SKM-1 treated with dmso at 0.1 percent for 144 hours (cell line): ENCODE data around the gene KANSL1.

ENCODE experiments used
- DNase-seq: peaks from one replicate; lab custom pipeline; 2025; ENCODE audit not compliant: unreplicated experiment; lab: John Stamatoyannopoulos, UW

KANSL1 gene

DNA sequence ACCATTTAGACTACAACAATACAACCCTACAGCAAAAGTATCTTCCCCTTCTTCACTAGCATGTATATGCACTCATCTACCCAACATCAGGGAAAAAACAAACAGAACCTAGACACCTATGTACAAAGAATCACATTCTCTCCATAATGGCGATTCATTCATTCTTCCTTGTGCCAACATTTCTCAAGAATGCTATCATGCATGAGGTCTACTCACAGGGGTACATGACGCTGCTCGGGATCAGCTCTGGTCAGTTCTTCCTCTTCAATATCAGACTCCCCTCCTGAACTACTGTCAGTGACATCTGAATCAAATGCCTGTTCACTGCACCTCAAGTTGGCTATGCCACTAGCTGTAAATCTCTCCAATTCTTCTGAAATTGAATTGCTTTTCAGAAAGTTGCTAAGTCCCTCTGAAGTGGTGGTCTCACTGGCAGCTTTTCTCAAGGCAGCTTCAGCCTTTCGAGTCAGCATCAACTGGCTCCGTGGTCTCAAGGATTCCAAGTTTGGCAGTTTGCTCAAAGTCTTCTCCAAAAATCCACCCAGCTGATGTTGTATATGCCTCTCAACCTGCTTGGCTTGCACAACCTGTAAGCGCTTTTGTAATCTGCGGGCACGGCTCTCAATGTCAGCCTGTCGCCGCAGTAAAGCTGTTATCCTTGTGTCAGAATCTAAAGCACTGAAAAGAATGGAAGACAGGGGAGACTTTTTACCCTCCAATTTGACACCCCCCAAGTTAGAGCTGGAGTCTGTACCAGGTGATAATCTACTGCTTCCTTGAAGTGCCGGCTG, 22.4 kb downstream of the KANSL1 start:
- DNase-seq = no peak

DNA sequence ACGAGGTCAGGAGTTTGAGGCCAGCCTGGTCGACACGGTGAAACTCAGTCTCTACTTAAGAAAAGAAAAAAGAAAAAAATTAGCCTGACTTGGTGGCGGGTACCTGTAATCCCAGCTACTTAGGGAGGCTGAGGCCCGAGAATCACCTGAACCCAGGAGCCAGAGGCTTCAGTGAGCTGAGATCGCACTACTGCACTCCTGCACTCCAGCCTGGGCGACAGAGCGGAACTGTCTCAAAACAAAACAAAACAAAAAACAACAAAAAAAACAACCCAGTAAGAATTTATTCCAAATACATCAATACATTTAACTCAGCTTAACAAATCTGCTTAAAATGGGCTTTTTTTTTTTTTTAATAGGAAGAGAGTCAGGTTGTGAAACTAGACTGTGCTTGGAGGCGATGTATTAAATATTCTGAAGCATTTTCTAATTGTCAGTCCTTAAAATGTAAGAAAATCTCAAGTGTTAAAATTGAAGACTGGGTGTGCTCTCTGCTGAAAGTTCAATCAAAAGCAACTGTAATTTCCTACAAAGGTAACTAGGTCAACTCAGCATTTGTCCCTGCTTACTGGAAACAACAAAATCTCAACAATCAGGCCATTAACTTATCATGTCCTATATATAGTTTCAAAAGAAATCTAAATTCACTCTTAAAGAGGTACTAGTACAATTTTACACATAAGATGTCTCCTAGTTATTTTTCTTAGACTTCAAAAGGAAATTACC, 23.2 kb downstream of the KANSL1 start:
- DNase-seq = no peak

DNA sequence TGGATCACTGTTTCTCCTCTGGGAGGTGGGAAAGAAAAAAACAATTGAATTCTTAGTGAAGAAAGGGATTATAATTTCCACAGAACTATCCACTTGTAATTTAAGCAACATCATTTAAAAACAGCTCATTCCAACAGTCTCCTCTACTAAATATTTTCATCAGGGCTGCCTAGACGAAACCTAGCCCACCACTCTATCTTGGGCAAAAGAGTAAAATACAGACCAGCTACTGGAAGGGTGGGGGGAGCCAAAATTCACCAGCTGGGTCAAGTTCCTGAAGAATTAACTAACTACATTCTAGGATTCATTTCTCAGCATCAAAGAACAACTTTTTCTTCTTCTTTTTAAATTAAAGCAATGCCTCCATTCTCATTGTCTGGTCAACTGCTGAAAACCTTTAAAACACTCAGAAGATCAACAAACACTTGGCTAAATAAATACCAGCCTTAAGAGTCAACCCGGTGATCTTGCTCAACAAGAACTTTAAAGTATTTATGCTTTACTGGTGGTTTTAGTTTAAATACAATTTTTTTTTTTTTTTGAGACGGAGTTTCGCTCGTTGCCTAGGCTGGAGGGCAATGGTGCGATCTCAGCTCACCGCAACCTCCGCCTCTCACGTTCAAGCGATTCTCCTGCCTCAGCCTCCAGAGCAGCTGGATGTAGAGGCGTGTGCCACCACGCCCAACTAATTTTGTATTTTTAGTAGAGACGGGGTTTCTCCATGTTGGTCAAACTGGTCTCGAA, 25.2 kb downstream of the KANSL1 start:
- DNase-seq = no peak

DNA sequence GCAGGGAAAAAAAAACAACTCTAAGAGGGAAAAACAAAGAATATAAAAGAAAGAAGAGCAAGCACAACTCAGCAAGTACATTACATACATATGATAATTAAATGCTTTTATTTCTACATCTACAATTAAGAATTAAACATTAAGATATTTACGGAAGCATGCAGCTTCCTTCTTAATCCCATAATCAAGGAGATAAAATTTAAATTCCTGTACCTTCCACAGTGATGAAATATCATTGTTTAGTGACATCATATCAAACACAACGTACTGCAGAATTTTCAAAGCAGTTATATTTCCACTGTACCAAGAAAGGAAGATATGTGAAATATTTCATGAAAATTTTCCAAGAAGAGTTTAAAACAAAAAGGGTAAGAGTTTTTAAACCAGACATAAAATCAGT, 26.0 kb downstream of the KANSL1 start:
- DNase-seq = no peak

DNA sequence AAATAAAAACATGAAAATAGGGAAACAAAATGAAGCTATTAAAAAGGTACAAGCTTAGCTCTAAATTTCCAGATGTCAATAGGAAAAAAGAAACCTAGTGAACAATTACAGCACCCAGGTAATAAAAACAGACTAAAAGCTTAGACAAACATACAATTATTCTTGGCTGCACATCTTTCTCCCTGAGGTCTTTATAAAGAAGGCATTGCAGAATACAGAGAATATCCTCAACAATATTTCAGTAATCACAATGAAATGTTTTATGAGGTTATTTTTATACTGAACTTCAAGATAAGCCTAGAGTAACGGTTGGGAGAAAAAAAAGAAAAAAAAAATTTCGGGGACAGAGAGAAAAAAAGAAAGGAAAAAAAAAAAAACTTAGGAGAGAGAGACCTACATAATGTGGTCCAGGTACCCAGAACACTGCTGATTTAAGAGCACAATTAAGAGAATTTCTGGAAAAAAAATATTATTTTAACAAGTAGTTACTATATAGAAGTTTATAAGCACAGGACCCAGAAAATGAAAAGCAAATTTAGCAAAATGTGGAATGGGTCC, 26.5 kb downstream of the KANSL1 start:
- no peak for DNase-seq

DNA sequence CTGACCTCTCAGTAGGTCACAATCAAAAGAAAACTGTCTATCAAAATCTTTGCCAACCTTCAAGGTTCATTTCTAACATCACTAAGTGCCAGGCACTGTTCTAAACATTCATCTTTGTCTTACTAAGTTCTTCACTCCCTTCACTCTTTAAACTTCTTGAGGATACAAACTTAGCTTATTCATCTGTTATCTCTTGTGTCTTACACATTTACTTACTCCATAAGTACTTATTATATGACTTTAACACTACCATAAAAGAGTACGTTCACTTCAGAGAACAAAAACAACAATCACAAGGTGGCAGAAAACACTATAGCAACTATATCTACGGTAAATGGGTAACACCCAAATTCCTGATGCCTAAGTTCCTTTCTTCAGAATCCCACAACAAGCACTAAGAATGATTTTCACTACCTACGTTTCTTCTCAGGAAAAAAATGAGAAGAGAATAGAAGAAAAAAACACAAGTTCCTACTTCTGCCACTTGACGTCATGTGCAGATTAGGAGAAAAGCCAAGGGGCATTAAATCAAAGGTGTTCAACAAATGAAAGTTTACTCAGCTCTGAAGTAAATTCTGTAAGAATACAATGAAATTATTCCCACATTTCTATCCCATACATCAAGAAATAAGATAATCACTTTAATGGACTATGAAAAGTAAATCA, 29.2 kb downstream of the KANSL1 start:
- no peak for DNase-seq

DNA sequence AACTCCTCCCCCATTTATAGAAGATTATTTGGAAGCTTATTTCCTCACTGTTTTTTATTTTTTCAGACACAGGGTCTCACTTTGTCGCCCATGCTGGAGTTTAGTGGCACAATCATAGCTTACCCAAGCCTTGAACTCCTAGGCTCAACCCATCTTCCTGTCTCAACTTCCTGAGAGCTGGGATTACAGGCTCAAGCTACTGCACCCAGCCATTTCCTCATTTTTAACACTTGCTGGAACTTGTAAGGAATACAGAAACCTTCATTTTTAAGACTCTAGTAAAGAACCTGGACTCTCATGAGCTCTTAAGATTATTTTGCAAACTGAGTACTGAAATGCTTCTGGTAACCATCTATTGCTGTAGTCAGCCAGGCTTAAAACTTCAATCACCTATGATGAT, 29.9 kb downstream of the KANSL1 start:
- DNase-seq = peak; percentile 8

DNA sequence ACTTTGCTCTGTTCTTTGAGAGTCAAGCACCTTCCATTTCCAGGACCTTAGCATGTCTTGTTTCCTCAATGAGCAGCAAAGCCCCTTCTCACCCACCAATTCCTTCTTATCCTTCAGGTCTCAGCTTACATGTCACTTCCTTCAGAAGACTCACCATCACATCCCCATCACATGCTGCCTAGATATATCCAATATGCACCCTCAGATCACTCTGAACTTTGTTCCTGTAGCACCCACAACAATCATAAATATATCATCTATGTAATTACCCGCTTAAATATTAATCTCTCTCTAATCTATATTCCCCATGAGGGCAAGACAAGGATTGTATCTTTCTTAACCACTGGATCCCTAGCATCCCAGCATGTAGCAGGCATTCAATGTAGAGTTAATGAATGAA, 30.4 kb downstream of the KANSL1 start:
- DNase-seq = no peak

DNA sequence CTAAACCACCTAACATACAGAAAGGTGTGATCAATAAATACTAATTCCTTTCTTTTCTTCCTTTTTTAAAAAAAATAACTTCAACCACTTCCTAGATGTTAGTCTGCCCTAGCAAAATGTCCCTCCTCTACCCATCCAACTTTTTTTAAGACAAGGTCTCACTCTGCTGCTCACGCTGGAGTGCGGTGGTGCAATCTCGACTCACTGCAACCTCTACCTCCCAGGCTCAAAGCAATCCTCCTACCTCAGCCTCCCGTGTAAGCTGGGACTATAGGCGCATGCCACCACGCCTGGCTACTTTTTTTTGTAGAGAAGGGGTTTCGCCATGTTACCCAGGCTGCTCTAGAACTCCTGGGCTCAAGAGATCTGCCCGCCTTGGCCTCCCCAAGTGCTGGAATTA, 33.1 kb downstream of the KANSL1 start:
- no peak for DNase-seq

DNA sequence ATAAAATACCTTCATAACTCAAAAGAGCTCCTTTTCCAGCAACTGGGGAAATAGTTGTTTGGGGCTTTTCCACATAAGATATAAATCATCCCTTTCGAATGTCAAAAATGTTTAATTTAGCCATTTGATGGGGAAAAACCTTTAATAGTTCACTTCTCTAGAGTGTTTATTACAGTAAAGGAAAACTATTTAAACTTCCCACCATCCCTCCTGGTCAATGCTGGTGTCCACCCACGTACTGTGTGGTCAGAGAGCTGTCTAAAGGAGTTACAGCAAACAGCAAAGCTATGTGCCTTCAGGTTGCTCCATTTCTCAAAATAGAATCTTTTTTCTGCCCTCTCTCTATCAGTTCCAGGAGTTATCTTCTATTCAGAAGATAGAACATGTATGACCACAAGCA, 33.5 kb downstream of the KANSL1 start:
- no peak for DNase-seq

DNA sequence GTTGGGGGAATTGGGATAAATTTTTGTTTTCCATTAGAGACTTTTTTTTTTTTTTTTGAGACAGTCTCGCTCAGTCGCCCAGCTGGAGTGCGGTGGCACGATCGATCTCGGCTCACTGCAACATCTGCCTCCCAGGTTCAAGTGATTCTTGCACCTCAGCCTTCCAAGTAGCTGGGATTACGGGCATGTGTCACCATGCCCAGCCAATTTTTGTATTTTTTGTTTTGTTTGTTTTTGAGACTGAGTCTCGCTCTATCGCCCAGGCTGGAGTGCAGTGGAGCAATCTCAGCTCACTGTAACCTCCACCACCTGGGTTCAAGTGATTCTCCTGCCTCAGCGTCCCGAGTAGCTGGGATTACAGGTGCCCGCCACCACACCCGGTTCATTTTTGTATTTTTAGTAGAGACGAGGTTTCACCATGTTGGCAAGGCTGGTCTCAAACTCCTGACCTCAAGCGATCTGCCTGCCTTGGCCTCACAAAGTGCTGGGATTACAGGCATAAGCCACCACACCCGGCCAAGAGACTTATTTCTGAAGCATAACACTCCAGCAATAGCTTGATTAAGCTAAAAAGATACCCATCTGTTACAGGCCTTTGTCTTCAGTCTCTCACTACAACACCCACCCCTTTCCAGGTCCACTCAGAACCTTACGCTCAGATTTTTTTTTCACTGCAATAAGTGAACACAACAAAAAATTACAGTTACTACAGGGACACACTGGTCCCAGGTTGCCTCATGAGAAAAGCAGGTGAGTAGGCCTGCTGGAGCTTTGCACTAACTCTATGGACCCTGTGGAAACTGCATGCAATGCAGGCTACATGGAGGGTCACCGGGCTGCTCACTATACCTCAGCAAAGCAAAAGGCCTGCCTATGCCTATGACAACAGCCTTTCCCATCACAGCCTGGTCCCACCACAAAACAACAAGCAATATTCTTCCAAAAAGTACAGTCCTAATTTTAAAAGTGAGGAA, 34.6 kb downstream of the KANSL1 start:
- no peak for DNase-seq

DNA sequence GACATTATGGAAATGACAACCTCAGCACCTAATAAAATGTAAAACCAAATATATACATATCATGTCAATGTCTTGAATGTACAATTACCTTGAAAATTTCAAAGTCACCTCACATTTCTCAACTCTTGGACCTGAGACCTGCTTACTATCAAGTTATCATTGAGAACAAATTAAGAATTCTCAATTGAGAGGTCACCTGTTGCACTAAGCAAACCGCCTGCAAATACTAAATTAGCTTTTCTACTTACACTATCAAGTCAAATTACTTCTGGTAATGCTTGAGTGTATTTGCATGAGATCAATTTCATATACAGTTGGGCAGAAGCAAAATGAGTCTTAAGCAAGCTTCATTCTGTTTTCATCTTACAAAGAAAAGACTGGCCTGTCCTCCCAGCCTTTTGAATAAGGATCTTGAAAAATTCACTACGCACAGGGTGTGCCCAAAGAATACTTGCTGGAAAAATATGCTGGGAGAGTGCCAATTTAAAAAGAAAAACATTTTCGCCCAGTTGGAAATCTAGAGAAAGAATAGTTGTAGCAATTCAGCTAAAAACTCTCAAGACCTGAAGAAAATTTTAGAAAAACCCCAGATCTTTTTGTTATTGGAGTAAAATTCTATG, 35.7 kb downstream of the KANSL1 start:
- no peak for DNase-seq

DNA sequence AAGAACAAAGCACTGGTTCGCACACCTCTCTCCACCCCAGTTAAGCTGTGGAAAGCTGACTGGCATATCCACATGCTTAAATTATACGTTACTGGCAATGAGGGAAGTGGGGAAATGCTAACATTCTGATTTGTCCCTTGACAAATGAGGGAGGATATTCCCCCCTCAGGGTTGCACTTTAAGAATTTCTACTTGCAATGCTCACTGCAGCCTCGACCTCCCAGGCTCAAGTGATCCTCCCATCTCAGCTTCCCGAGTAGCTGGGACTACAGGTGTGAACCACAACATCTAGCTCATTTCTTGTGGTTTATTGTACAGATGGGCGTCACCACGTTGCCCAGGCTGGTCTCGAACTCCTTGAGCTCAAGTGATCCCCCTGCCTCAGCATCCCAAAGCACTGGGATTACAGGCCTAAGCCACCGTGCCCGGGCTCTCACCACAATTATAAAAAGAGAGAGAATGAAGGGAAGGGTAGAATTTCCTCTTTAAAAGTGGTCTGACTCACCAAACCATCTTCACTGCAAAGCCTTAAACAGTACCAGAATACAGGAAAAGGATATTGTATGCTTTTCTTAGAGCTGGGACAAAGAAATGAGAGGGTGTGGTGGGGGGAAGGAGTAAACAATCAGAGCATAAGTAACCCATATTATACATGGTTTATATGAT, 38.9 kb downstream of the KANSL1 start:
- no peak for DNase-seq

DNA sequence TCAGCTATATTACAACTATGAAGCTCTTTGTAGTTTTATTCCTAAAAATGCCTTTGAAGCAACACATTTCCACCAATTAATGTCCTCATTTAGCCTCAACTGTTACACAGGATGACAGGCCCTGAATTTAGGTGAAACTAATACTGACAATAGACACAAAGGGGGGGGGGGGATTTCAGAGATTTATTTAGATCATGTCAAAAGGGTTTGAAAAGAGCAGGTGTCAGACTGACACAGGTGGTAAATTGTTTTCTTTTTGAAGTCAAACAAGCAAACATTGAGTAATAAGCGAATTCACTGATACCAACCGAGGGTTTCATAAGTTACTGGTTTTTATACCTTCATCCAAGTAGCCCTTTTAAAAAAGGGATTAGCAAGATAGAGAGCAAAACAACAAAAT, 40.8 kb downstream of the KANSL1 start:
- no peak for DNase-seq

DNA sequence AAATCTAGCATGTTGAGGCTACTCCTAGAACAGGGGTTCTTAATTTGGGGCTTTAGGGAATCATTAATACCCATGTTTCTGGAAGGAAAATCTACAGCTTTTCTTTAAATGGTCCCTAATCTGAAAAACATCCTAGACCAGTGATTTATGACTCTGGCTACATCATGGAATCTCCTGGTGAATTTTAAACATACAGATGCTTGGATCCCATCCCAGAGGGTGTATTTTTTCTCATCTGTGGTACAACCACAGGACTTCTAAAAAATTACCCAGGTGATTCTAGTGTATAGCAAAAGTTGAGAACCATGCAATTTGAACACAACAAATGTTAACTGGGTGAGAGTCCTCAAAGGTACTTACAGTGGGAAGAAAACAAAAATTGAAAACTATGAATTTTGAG, 41.5 kb downstream of the KANSL1 start:
- no peak for DNase-seq

DNA sequence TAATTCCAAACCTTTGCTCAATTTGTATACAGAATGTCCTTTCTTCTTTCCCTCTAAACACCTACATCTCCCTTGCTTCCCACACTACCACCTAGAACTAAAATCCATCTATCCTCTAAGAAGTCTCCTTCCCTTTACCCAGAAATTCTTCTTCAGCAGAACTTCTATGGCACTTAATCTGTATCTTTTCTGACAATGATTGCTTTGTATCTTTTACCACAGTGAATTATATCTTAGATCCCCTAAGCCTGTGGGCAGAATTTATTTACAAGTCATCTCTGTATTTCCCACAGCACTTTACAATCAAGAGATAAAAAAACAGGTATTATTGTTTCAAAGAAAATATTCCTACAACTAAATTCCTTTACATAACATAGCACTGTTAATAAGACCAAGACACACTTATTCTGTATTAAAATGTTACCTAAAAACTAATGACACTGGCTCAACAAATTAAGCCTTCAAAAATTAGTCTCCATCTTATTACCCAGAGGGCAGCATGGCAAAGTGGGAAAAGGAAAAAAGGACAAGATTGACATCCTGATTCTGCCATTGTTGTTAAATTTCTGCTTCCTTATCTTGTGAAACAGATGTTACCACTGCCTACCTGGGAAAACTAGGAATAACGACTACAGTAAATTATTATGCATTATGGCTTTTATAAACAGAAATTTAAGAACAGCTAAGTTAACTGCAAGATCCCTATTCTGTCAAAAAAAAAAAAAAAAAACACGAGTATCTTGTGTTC, 42.8 kb downstream of the KANSL1 start:
- no peak for DNase-seq

DNA sequence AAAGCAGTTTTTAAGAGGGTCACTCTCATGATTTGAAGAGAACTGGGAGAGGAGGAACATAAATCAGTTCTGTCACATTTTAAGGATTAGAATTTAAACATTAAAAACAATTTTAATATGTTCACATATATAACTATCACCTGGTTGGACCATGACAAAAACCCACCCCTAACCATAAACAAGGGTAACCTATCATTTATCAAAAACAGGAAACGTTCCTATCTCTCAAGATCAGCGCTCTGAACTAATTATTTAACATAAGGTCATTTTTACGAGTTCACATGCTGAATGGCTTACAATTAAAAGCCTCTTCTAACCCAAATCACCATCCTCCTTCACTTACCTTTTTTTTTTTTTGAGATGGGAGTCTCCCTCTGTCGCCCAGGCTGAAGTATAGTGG, 45.0 kb downstream of the KANSL1 start:
- DNase-seq = no peak

DNA sequence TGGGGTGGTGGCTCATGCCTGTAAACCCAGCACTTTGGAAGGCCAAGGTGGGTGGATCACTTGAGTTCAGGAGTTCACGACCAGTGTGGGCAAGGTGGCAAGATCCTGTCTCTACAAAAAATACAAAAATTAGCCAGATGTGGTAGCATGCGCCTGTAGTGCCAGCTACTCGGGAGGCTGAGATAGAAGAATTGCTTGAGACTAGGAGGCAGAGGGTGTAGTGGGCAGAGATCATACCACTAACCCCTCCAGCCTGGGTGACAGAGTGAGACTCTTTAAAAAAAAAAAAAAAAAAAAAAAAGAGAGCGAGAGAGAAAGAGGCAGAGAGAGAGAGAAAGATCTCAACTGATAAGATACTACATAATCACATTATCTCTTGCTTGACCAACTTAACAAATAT, 45.9 kb downstream of the KANSL1 start:
- no peak for DNase-seq
